GM19238 (cell line): Measurements from ENCODE around the gene KL.

Experiments
- DNase-seq: peaks from one replicate; pipeline ENCODE4 v3.0.0; 2011; ENCODE audit warnings: low spot score; ENCODE audit not compliant: insufficient read length

KL gene

GRCh38 chr13:33080972-33081590, 64.9 kb downstream of the KL start:
- no peak for DNase-seq

GRCh38 chr13:33081666-33082065, 65.4 kb downstream of the KL start:
- no peak for DNase-seq

GRCh38 chr13:33083054-33083453, 66.8 kb downstream of the KL start:
- no peak for DNase-seq

- no peak for DNase-seq
Measured at GRCh38 chr13:33087091-33087490, 70.9 kb downstream of the KL start.

GRCh38 chr13:33087790-33088189, 71.6 kb downstream of the KL start:
- no peak for DNase-seq

- no peak for DNase-seq
Measured at GRCh38 chr13:33089311-33089710, 73.1 kb downstream of the KL start.

GRCh38 chr13:33090755-33091414, 74.7 kb downstream of the KL start:
- no peak for DNase-seq

GRCh38 chr13:33091415-33091774, 75.2 kb downstream of the KL start:
- no peak for DNase-seq

GRCh38 chr13:33092073-33092987, 76.1 kb downstream of the KL start:
- no peak for DNase-seq

GRCh38 chr13:33096886-33097605, 80.8 kb downstream of the KL start:
- no peak for DNase-seq

GRCh38 chr13:33099860-33100259, 83.6 kb downstream of the KL start:
- DNase-seq = no peak

- no peak for DNase-seq
Measured at GRCh38 chr13:33100886-33101285, 84.7 kb downstream of the KL start.

GRCh38 chr13:33101835-33102234, 85.6 kb downstream of the KL start:
- DNase-seq = no peak

GRCh38 chr13:33103457-33103856, 87.2 kb downstream of the KL start:
- no peak for DNase-seq

- DNase-seq = no peak
Measured at GRCh38 chr13:33105387-33106005, 89.3 kb downstream of the KL start.

GRCh38 chr13:33106656-33107360, 90.6 kb downstream of the KL start:
- DNase-seq = no peak

GRCh38 chr13:33107361-33107760, 91.1 kb downstream of the KL start:
- no peak for DNase-seq

- DNase-seq = no peak
Measured at GRCh38 chr13:33108620-33109019, 92.4 kb downstream of the KL start.

GRCh38 chr13:33109271-33109697, 93.1 kb downstream of the KL start:
- DNase-seq = peak; percentile 8

GRCh38 chr13:33109801-33110200, 93.6 kb downstream of the KL start:
- DNase-seq = no peak

GRCh38 chr13:33110386-33110712, 94.1 kb downstream of the KL start:
- DNase-seq = no peak
